Ovary (tissue), 3 donors: Measurements from ENCODE around the gene GPR32.

Source experiments
- CTCF ChIP-seq, 3 donors: fragments of 450-650 bp in 2 of 3; fragments of 200-600 bp in 1 of 3; IDR thresholded peaks; one replicate each; pipeline versions ENCODE4 v1.5.1 to v1.8.0; 2016 to 2022; ENCODE audit warnings: antibody characterized with exemption in 3 of 3, mild to moderate bottlenecking in 1 of 3
- EP300 ChIP-seq: sonication (generic); formaldehyde crosslinking; IDR thresholded peaks from one replicate; pipeline ENCODE4 v1.6.1; 2017; ENCODE audit warnings: antibody characterized with exemption
- POLR2A ChIP-seq: fragments of 450-650 bp; IDR thresholded peaks from one replicate; pipeline ENCODE4 v1.6.1; 2017; ENCODE audit warnings: antibody characterized with exemption, mild to moderate bottlenecking, moderate library complexity
- donor health status: DM: no; HTN: no; CAD: no.

GRCh38 chr19:50741179-50741933 lies 28.9 kb upstream of the GPR32 start:
- TF ChIP-seq CTCF (IDR thresholded peaks at IDR 0.05) (no peak), POLR2A (no peak), EP300 (no peak)
